Skeletal muscle satellite cell (primary cell): ENCODE data around the gene OBSCN.
A peak's percentile ranks its signal among the peaks of the same experiment; 100 is the strongest.

Source experiments
- H3K27me3 ChIP-seq: 2 replicates; pipeline ENCODE4 v1.7.0; 2013; ENCODE audit warnings: low read length; ENCODE audit not compliant: control insufficient read depth, insufficient read depth
- H3K36me3 ChIP-seq: 2 replicates; pipeline ENCODE4 v1.7.0; 2013; ENCODE audit warnings: mild to moderate bottlenecking, control low read depth, low read length; ENCODE audit not compliant: insufficient read depth
- H3K4me1 ChIP-seq: 2 replicates; pipeline ENCODE4 v1.7.0; 2013; ENCODE audit warnings: low read length; ENCODE audit not compliant: control insufficient read depth, insufficient read depth
- H3K4me2 ChIP-seq: 2 replicates; pipeline ENCODE4 v1.7.0; 2013; ENCODE audit warnings: mild to moderate bottlenecking, low read length
- H3K4me3 ChIP-seq: 2 replicates; pipeline ENCODE4 v1.7.0; 2013; ENCODE audit warnings: low read length
- H3K9ac ChIP-seq: 2 replicates; pipeline ENCODE4 v1.7.0; 2013; ENCODE audit warnings: mild to moderate bottlenecking, low read depth, low read length, moderate library complexity
- H3K9me3 ChIP-seq: replicated peaks from 2 replicates; pipeline ENCODE4 v1.7.0; 2013; ENCODE audit warnings: mild to moderate bottlenecking, control low read depth, low read length

The OBSCN gene

DNA sequence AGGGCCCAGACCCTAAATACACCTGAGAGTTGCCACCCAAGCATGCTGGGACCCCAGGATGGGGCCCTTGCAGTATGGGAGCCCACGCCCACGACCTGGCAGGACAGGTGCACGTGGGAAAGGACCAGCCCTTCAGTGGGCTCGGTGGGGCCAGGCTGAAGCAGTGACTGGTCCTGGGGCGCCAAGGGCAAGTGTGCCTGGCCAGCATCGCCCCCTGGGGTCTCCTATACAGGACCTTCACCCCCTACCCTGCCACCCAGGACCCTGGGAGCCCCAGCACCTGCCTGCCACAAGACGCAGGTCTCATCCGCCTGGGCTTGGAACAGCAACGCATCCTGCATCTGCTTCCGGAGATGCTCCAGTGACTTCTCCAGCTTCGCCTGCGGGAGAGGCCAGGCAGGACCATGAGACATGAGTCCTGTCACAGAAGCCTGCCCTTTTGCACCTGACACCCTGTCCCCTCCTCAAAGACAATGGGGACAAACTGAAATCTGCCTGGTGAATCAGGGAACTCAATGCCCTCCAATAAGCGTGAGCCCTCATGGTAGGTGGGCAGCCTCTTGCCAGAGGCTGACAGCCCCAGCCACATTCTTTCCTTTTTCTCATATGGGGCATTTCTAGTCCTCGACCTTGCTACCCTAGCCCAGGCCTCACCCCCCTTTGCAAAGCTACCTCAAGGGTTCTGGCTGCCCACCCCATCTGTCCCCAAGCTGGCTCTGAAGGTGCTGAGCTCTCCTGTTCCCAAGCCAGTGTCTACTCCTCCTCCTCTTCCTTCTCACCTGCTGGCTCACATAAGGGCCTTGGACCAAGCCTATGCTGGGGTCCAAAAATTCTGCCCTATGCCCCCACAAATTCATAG lies 194.2 kb downstream of the OBSCN start:
- no peaks in the 10 kb centered on the region for H3K27me3 ChIP-seq
- H3K4me2 ChIP-seq: no peak overlapping the region
- no peaks in the 10 kb centered on the region for H3K9me3 ChIP-seq
- peaks cover 39% of the 10 kb centered on the region for H3K36me3 ChIP-seq
- H3K4me3 ChIP-seq: no peak overlapping the region
- no peak overlapping the region for H3K9ac ChIP-seq
- peaks cover 13% of the 10 kb centered on the region for H3K4me1 ChIP-seq

DNA sequence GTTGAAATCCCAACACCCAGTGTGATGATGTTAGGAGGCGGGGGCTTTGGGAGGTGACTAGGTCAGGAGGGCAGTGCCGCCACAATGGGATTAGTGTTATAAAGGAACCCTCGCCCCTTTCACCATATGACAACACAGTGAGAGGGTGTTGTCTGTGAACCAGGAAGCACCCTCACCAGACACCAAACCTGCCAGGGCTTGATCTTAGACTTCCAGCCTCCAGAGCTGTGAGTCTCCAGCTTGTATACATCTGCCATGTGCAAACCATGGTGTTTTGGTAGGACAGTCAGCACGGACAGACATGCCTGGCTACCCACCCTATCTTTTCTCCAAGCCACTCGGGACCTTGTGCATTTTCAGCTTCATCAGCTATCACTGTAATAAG lies 194.8 kb downstream of the OBSCN start:
- H3K27me3 ChIP-seq: no peaks in the 10 kb centered on the region
- H3K4me1 ChIP-seq: peaks cover 15% of the 10 kb centered on the region
- peaks cover 34% of the 10 kb centered on the region for H3K36me3 ChIP-seq
- no peak overlapping the region for H3K4me3 ChIP-seq
- no peak overlapping the region for H3K9ac ChIP-seq
- no peak overlapping the region for H3K4me2 ChIP-seq
- H3K9me3 ChIP-seq: no peaks in the 10 kb centered on the region

DNA sequence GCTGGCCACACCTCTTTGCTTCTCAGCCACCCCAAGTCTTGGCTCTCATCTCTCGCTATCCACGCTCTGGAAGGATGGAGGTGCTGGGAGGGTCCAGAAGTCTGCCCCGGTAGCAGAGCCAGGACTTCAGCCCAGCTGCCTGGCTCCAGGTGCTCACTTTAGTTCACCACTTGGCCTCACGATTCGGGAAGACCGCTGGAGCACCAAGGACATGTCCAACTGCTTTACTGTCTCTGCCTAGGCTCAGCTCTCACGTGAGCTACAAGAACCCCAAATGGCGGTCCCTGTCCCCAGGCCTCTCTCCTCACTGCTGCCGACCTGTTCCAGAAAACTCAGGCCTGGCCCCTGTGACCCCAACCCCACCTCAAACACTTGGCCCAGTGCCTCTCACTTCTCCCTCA lies 195.4 kb downstream of the OBSCN start:
- no peaks in the 10 kb centered on the region for H3K9me3 ChIP-seq
- H3K4me2 ChIP-seq: no peak overlapping the region
- no peaks in the 10 kb centered on the region for H3K27me3 ChIP-seq
- H3K9ac ChIP-seq: no peak overlapping the region
- H3K4me1 ChIP-seq: peaks cover 21% of the 10 kb centered on the region
- H3K4me3 ChIP-seq: no peak overlapping the region
- H3K36me3 ChIP-seq: peaks cover 28% of the 10 kb centered on the region

DNA sequence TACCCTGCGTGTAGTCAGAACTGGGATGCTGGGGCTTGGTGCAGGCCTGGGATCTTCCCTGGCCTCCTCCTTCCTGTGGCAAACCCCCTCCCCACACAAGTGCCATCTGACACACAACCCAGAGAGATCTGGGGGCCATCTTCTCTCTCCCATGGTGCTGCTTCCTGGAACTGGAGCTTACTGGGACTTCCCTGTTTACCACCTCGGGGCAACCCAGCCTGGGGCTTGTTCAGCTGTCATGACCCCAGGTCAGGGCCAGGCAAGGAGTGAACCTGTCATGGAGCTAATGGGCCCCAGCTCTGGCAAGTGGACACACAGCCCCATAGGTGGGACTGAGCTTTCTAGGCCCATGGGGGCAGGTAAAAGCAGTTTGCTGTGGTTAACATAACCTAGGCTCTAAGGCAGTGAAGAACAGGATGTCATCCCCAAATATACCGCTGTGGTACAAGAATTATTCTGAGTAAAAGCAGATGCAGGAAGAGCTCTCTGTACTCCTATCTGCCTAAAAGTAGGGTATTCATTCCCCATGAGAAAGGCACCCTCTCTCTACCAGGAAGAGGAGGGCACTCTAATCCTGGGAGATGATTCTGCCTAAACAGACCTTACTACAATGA lies 196.4 kb downstream of the OBSCN start:
- Histone ChIP-seq H3K4me3 (peak overlapping the region; percentile 33), H3K36me3 (peaks cover 19% of the 10 kb centered on the region), H3K27me3 (no peaks in the 10 kb centered on the region), H3K4me1 (peaks cover 23% of the 10 kb centered on the region), H3K9me3 (no peaks in the 10 kb centered on the region), H3K9ac (no peak overlapping the region), H3K4me2 (peak overlapping the region; percentile 87)

DNA sequence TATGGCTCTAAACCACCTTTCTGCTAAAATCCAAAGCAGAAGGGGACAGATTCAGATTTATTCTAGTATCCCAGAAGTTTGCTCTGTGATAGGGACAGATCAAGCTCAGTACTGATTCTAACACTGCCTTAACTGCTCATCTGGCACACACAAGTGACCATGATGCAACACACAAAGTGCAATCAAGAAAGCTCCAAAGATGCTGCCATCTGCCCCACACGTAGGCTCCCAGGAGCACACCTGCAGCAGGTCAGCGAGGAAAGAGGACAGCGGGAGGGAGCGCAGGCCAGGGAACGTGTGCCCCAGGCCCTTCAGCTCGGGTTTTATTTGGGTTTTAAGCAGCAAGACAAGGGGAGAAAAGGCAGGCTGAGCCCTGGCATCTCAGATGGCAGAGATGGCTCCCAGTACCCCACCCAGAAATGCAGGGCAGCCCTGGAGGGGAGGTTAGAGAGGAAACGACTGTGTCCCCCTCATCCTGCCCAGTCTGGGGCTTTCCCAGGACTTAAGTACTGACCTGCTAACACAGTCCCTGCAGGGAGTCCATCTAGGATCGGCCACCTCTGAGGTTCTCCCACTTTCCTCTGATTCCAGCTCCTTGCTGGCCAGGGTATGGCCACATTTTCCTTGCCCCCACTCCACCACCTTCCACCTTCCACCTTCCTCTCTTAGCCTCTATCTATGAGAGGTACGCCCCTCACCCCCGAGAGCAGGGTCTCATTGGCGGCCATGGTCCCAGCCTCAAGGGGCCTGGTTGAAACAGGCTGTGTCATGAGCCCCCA lies 197.5 kb downstream of the OBSCN start:
- Histone ChIP-seq H3K4me1 (peaks cover 23% of the 10 kb centered on the region), H3K4me3 (peak overlapping the region; percentile 97), H3K9me3 (no peaks in the 10 kb centered on the region), H3K27me3 (no peaks in the 10 kb centered on the region), H3K4me2 (peak overlapping the region; percentile 87), H3K9ac (peak overlapping the region; percentile 95), H3K36me3 (peaks cover 16% of the 10 kb centered on the region)

DNA sequence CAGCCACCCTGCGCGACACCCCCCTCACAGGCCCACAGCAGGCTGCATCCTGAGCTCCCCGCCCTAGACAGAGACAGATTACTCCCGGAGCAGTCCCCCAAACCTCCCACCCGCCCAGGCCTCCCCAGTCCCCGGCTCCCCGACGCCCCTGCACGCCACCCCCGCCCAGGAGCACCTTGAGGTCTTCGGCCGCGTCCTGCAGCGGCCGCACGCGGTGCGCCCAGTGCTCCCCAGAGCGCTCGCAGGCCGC lies 198.1 kb downstream of the OBSCN start:
- Histone ChIP-seq H3K9ac (peak overlapping the region; percentile 95), H3K4me1 (peaks cover 23% of the 10 kb centered on the region), H3K36me3 (peaks cover 15% of the 10 kb centered on the region), H3K4me3 (peak overlapping the region; percentile 97), H3K4me2 (peak overlapping the region; percentile 87), H3K27me3 (no peaks in the 10 kb centered on the region), H3K9me3 (no peaks in the 10 kb centered on the region)

DNA sequence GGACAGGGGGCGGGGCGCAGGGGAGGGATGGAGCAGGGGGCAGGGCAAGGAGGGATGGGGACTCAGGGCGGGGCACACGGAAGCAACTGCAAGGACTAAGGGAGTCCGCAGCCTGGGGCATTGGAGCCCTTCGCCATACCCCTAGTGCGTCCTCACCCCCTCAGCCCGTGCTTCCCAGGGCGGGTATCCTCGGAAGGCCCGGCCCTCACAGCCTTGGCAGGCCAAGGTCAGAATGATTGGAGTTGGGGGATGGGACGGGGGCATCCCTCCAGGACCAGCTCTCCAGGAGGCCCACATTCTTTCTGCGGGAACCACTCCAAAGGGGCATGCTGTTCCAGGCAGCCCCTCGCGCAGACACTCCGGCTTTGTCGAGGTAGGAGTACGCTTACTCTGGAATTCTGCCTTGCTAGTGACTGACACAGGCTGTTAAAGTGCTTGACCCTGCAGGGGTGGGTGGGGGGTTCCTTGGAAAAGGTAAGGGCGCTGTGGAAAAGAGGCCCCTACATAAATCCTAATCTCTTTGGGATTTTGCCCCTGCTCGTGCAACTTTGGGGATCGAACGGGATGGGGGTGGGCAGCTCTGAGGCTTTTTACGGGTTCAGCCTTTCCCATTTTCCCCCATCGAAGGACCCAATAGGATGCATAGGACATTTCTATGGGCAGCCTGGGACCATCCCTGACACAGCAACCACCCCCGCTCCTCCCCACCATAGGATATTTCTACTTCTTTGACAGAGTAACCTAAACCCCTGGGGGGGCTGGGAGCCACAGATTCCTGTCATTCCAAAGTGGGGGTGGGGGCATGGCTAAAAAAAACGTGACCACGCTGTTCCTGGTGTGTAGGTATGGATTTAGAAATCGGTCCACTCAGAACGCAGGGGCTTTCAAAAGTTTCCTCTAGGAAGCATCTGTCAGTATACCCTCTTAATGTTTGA lies 199.5 kb downstream of the OBSCN start:
- Histone ChIP-seq H3K4me3 (peak overlapping the region; percentile 97), H3K4me1 (peaks cover 23% of the 10 kb centered on the region), H3K9me3 (no peaks in the 10 kb centered on the region), H3K36me3 (peaks cover 14% of the 10 kb centered on the region), H3K4me2 (peak overlapping the region; percentile 97), H3K27me3 (no peaks in the 10 kb centered on the region), H3K9ac (peak overlapping the region; percentile 83)

DNA sequence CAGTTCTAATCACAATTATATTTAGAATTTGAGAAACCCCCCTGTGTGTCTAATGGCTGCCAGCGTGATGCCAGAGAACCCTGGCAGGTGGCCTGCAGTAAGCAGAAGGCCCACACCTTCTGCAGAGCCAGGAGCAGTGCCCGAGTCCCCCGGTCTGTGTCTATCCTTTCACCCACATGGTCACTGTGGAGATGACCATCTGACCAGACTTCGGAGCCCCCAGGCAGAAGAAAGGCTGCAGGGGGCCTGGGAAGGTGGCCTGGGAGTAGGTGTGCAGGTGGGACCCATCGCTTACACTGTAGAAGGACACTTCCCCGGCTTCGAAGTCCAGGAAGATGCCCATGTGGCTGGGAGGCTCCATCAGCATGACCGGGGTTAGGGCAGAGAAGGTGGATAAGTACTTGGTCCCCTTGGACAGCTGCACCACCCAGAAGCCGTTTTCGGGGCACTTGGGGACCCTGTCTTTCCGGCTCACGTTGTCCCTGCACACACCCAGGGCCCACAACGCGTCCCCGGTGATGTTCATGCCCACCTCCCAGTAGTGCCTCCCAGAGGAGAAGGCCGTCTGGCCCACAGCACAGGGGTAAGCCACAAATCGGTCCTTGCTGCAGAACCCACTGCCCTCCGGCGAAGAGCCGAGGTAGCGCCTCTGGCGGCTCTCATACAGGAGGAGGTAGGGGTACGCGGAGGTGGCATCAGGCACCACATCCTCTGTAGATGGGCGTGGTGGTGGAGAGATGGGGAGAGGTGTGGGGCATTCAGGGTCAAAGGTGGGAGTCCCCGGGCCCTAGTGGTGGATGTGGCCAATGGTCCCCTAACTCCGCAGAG lies 200.4 kb downstream of the OBSCN start:
- peaks cover 23% of the 10 kb centered on the region for H3K4me1 ChIP-seq
- H3K27me3 ChIP-seq: no peaks in the 10 kb centered on the region
- peak overlapping the region; percentile 97 for H3K4me3 ChIP-seq
- peak overlapping the region; percentile 97 for H3K4me2 ChIP-seq
- H3K9me3 ChIP-seq: no peaks in the 10 kb centered on the region
- peak overlapping the region; percentile 83 for H3K9ac ChIP-seq
- H3K36me3 ChIP-seq: peaks cover 8% of the 10 kb centered on the region

DNA sequence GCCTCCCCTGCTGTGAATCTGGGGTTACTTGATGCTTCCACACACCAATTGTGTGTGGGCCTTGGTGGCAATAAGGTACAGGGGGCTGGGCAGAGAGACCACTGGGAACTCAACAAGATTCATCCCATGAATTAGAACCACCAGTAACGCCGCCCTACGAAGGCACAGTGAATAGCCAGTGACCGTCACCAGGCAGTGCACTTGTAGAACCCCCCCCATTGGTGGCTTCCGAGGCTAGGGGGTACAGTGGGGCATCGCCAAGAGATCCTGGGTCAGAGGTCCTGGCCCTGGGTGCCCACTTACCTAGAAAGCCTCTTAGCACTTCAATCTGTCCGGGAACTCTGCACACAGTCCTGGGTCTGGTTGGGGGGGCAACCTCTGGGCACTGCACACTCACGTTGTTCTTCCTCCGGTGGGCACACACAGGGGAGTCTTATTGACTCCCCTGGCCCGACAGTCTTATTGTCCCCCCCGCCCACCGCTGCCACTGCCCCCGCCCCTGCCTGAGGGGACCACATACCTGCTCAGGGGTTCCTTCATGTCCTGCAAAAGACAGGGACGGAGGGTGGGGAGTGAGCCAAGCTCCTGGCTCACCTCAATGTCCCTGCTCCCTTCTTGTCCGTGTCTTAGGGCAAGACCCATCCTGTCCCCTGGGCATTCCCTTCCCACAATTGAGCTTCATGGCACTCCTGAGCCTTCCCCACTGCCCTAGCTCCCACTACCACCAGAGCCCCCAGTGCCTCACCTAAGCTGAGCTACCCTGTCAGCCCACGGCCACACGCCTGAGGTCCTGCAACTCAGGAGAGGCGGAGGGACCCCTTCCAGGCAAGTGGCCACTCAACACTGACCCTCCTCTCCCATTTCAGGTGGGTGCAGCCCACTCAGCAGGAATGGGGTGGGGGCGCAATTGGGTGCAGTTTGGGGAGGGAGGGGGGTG lies 201.3 kb downstream of the OBSCN start:
- Histone ChIP-seq H3K9ac (no peak overlapping the region), H3K4me1 (peaks cover 20% of the 10 kb centered on the region), H3K27me3 (no peaks in the 10 kb centered on the region), H3K4me2 (no peak overlapping the region), H3K9me3 (no peaks in the 10 kb centered on the region), H3K36me3 (peaks cover 7% of the 10 kb centered on the region), H3K4me3 (no peak overlapping the region)

DNA sequence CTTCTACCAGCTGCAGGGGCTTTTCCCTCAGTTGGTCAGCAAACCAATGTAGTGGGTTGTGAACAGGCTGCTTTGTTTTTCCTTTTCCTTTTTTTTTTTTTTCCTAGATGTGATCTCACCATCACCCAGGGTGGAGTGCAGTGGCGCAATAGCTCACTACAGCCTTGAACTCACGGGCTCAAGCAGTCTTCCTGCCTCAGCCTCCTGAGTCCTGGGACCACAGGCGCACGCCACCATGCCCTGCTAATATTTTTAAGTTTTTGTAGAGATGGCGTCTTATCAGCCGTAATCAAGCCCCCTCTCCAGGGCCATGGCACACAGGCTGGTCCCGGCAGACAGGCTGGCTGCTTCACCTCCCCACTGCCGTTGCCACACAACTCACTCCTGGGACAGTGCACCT lies 202.2 kb downstream of the OBSCN start:
- peaks cover 11% of the 10 kb centered on the region for H3K4me1 ChIP-seq
- peaks cover 6% of the 10 kb centered on the region for H3K27me3 ChIP-seq
- H3K9me3 ChIP-seq: no peaks in the 10 kb centered on the region
- no peak overlapping the region for H3K9ac ChIP-seq
- no peak overlapping the region for H3K4me3 ChIP-seq
- H3K36me3 ChIP-seq: peaks cover 7% of the 10 kb centered on the region
- no peak overlapping the region for H3K4me2 ChIP-seq
